GM21576 (cell line): Measurements from ENCODE around the gene ZNF552.
"Not testable (repeated sequence)": the region's sequence is repeated elsewhere in the genome, so short reads cannot be mapped to it uniquely, and the experiment has no call there.

Experiments used
- ATAC-seq: cut with Tn5 transposase; IDR thresholded peaks from one replicate; pipeline ENCODE4 v1.9.1; 2021; ENCODE audit warnings: mild to moderate bottlenecking, moderate library complexity; ENCODE audit not compliant: unreplicated experiment

The ZNF552 gene

DNA sequence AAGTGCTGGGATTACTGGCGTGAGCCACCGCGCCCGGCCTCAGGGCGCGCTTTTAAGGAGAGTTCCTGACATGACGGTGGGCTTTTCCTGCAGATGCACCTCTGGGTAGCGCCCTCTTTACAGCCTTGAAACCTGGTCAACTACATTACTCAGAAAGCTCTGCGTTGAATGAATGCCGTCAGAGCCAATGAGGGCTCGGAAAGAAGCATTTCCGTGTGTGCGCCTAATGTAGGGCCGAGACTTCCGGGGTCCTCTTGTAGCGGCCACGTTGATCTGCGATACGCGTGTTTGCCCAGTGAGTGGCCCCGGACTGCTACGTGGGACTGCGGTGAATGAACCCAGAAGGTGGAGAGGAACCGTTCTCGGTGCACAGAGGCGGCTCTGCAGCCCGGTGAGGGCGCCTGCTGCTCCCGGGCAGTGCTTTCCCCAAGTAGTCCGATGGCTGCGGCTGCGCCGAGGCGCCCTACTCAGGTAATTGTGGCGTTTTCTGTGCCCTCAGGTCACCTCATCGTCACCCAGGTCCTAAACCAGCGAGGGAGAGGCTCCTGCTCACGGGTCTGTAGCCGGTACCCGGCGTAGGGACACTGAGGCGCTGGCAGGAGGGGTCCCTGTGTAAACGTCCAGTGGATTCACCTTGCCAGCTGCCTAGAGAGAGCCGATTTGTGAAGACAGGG lies 4.9 kb upstream of the ZNF552 start:
- peak; percentile 86 for ATAC-seq

DNA sequence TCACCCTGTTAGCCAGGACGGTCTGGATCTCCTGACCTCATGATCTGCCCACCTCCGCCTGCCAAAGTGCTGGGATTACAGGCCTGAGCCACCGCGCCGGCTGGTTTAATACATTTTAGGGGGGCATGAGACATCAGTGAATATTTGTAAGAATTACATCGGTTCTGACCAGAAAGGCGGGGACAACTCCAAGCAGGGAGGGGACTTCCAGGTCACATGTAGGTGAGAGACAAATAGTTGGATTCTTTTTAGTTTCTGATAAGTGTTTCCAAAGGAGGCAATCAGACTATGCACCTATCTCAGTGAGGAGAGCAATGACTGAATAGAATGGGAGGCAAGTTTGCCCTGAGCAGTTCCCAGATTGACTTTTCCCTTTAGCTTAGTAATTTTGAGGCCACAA lies 3.7 kb upstream of the ZNF552 start:
- no peak for ATAC-seq

DNA sequence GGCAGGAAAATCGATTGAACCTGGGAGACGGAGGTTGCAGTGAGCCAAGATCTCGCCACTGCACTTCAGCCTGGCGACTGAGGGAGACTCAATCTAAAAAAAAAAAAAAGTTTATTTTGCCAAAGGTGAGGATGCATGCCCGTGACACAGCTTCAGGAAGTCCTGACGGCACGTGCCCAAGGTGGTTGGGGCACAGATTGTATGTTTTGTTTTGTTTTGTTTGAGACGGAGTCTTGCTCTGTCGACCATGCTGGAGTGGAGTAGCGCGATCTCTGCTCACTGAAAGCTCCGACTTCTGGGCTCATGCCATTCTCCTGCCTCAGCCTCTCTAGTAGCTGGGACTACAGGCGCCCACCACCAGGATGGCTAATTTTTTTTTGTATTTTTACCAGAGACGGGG lies 3.3 kb upstream of the ZNF552 start:
- ATAC-seq: no peak

DNA sequence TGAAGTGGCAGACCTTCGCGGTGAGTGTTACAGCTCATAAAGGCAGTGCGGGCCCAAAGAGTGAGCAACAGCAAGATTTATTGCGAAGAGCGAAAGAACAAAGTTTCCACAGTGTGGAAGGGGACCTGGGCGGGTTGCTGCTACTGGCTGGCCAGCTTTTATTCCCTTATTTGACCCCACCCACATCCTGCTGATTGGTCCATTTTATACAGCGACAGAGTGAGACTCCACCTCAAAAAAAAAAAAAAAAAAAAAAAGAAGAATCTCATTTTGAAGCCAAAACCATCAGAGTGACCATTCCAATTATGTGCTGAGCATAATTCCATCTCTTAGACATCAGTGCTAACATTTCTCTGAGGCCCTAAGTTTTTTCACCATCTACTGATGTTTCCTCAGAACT lies 1.9 kb upstream of the ZNF552 start:
- no peak for ATAC-seq

DNA sequence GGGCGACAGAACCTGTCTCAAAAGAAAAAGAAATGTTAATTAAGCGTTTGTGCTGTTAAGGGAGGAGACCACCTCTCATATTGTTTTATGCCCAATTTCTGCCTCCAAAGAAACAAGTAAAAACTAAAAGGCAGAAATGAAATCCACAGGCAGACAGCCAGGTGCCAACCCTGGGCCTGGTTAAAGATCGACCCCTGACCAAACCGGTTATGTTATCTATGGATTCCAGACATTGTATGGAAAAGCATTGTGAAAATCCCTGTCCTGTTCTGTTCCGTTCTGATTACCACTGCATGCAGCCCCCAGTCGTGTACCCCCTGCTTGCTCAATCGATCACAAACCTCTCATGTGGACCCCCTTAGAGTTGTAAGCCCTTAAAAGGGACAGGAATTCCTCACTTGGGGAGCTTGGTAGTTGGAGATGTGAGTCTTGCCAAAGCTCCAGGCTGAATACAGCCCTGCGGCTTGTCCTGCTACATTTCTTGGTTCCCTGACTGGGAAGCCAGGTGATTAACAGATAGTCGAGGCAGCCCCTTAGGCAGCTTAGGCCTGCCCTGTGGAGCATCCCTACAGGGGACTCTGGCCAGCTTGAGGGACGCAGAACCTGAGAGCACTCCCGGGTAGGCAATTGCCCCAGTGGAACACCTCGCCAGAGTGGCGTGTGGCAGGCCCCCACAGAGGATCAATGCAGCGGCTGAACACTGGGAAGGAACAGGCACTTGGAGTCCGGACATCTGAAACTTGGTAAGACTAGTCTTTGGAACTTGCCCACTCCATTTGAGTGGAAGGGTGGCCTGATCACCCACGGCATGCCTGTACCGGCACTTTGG lies 748 bp upstream of the ZNF552 start:
- no peak for ATAC-seq

DNA sequence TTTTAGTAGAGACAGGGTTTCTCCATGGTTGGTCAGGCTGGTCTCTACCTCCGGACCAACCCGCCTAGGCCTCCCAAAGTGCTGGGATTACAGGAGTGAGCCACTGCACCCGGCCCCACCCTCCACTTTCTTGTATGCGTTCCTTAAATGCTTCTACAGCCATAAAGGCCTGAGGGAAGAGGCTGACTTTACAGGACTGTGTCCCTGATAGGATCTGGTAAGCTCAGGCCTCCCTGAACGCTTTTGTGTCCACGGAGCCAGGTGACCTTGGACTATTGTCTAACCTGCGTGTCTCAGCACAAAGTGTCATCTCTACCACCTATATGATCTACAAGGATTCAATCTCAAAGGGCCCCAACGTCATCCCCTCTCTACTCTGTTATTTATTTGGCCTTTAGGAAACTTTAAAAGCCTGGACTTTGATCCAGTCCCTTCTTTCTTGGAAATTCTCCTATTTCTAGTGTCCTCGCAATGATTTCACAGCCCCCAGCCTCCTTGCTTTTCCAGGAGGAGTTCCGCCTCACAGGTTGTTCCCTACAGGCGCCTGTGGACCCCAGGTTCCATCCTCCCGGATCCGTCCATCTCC lies 701 bp downstream of the ZNF552 start:
- ATAC-seq: no peak

DNA sequence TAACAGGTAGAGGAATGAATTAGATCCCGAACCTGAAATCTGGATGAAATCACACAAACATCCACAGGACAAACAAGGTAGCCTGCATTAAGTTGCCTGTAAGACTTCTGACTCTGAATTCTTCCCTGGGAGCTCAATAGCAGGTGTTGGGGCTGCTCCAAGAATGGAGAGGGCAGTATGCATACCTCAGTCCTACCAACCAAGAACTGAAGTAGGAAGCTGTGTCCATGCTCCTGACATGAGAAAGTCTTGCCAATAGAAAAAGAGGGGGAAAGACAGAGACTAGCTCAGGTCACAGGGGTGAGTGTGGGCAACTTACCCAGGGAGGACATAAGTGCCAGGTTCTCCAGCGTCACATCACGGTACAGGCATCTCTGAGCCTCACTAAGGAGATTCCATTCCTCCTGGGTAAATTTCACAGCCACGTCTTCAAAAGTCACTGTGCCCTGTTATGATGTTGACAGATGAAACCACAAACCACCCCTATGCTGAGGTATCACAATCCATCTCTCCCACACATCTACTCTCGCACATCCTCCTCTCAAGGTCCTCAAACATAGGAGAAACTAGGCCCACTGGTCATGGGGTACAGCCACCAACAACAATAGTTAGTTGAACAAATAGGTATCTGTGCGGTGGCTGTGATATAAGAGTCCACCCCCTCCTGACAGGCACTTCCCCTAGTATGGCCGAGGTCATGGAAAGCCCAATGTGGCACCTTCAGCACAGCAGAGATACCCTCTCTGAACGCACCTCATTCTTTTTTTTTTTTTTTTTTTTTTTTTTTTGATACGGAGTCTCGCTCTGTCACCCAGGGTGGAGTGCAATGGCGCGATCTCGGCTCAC lies 1.5 kb downstream of the ZNF552 start:
- not testable (repeated sequence) for ATAC-seq

DNA sequence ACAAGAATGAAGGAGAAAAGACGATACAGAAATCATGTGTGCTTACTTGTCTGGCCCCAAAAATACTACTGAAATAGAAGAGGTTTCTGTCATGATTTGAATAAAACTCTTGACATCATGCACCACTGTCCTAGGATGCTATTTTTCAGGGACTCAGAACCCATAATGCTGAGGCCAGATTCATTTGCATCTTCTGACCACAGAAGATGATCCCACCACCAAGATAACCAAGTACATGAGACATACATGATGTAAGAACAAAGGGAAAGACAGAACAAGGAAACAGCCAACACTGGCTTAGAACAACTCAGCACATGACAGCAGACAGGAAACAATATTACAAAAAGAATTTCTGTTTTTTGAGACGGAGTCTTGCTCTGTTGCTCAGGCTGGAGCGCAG lies 2.5 kb downstream of the ZNF552 start:
- no peak for ATAC-seq

DNA sequence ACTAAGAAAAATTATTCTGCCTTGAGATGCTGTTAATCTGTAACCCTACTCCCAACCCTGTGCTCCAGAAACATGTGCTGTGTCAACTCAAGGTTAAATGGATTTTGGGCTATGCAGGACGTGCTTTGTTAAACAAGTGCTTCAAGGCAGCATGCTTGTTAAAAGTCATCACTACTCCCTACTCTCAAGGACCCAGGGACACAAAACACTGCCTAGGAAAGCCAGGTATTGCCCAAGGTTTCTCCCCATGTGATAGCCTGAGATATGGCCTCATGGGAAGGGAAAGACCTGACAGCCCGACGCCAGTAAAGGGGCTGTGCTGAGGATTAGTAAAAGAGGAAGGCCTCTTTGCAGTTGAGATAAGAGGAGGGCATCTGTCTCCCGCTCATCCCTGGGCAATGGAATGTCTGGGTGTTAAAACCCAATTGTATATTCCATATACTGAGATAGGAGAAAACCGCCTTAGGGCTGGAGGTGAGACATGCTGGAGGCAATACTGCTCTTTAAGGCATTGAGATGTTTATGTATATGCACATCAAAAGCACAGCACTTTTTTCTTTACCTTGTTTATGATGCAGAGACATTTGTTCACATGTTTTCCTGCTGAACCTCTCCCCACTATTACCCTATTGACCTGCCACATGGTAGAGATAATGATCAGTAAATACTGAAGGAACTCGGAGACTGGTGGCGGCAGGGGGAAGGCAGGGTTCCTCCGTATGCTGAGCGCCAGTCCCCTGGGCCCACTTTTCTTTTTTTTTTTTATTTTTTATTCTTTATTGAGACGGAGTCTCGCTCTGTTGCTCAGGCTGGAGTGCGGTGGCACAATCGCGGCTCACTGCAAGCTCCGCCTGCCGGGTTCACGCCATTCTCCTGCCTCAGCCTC lies 4.1 kb downstream of the ZNF552 start:
- not testable (repeated sequence) for ATAC-seq

DNA sequence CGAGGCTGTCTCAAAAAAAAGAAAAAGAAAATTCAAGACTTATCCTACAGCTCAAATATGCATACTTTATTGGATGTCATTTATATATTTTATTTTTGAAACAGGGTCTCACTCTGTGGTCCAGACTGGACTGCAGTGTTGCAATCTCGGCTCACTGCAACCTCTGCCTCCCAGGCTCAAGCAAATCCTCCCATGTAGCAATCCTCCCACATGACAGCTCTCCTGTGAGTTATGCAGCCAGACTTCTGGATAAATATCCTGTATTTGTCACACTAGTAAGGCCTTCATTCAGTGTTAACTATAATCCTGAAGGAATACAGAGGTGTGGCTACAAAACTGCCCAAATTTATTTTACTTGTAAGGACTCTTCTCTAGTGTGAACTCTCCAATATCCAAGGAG lies 7.2 kb downstream of the ZNF552 start:
- ATAC-seq: no peak

DNA sequence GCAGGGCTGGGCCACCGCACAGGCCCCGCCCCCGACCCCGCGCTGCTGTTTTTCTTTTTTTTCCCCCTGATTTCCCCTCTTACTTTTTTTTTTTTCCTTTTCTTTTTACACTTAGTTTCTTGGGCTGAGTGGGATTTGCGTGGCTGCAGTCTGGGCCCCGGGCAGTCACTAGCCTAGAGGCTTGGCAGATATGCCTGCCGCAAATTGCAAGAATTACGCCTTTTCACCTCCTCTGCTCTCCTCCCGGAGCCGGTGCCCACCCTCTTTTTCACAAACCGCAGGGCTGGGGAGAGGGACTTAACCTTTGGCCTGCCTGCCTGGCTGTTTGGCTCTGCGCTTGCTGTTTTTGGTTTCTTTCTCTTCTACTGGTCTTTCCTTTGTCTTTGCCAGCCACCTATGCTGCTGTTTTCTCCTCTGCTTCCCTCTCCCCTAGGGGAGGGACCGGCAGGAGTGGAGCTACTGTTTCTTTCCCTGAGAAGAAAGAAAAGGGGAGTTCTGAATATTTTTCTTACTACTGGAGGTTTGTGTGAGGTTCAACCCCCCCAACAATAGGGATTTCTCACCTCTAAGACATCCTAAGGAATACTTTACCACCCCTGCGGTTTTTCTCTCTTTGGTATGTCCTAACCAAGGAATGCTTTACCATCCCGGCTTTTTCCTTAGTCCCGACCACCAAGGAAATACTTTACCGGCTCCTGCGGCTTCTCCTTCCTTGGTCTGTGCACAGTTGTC lies 11.0 kb downstream of the ZNF552 start:
- no peak for ATAC-seq

DNA sequence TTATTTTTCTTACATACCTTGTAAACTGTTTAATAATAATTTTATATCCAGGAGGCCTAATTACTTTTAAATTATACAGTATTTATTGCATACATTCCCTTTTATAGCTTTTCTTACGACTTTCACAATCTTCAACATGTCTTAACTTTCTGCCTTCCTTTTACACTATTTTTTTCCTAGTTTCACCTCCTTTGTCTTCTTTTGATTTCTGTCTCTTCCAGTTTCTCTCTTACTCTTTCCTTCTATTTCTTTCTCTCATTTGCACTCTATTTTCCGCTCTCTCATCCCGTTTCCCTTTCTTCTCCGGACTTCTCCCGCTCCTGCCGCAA lies 11.5 kb downstream of the ZNF552 start:
- ATAC-seq: no peak

DNA sequence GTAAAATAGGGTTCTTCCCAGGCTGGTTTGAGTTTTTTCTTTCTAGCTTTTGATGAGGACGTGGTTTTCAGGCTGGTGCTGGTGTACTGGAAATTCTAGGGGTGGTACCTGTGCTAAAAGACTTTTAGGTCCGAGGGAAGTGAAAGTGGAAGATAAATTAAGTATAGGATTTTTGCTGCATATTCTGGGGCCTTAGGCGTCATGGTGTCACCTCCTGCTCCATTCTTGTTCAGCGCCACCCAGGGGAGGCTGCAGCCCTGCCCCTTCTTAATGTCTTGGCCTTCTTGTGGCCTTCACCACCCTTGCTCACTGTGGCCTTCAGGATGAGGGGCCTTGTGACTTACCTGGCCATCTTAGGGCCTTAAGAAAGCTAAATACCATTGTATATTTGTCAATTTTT lies 12.4 kb downstream of the ZNF552 start:
- ATAC-seq: no peak

DNA sequence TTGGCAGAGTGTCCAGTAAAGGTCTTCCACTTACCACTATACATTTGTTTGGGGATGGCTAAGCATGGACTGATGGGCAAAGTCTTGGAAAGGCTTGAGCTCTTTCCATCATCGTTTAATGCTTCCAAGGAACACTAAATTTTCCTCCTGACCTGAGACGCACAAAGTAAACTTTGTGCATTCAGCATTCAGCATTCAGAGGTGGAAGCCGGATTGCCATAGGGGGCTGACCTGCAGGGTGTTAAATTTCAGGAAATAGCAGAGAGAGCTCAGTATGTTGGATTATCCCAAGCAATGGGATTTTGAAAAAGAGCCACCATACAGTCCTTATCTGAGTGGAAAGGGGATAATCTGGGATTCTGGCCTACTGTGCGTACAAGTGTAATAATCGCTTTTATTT lies 14.0 kb downstream of the ZNF552 start:
- ATAC-seq: no peak

DNA sequence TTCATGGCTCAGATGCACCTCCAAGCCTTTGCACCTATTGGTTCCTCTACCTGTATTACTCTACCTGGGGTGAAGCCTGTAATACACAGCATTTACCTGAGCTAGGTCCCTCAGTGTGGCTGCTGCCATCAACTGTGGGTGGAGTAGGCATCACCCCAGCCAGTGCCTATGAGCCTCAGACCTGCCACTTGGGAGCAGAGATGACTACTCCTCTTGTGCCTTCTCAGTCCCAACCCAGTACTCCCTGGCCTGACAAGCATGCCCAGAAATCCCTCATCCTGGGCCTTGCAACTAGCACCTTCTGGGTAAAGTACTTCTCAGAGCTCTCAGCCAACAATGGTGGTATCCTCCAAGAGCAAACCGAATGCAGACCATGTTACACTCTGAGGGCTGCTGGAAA lies 18.1 kb downstream of the ZNF552 start:
- ATAC-seq: not testable (repeated sequence)

DNA sequence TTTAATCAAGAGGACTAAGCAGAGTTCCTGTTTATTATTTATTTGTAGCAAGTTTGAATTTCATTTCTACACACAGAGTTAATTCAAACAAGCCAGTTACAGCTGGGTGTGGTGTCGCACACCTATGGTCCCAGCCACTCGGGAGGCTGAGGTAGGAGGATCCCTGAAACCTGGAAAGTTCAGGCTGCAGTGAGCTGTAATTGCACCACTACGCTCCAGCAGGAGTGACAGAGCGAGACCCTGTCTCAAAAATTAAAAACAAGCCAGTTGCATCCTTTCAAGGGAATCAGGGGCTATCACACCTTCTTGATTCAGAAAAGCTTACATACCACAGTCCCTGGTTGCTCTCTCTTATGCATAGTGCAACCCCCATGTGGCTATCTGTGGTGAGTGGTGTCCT lies 25.4 kb downstream of the ZNF552 start:
- no peak for ATAC-seq

DNA sequence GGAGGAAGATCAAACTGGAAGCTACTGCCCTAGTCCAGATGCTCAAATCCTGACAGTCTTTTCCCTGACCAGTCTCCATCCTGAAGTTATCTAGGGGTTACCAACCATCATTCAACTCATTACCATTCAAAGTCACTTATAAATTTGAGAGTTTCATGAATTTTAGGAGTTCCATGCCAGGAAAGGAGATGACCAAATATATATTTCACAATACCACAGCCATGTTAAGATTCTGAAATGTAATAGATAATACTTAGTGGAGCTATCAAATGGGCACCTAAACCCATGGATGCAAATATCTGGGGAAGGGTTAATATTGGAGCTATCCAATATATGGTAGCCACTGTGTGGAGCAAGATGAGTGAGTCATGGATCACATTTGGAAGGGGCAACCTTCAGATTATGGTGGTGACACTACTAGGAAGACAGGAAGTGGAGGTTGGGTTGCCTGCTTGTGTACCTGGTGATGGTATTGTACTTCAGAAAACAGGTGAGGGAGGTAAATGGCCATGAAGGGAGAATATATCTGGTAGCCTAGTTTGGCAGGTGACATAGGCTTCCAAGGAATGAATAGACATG lies 26.5 kb downstream of the ZNF552 start:
- ATAC-seq: no peak

DNA sequence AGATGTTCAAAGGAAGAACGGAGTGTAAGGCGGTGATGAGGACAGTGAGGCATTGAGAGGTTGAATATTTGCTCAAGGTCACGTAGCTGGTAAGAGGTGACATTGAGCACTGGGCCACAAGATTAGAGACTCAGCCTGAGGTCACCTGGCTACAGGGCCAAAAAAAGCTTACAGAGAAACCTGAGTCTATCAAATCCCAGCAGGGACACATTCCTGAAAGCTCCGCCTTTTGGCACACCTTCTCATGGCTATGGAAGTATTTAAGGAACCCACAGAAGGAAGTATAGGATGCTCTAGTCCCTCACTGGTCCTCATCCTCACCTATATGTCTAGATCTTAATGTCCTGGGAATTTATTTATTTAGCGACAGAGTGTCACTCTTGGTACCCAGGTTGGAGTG lies 27.8 kb downstream of the ZNF552 start:
- no peak for ATAC-seq

DNA sequence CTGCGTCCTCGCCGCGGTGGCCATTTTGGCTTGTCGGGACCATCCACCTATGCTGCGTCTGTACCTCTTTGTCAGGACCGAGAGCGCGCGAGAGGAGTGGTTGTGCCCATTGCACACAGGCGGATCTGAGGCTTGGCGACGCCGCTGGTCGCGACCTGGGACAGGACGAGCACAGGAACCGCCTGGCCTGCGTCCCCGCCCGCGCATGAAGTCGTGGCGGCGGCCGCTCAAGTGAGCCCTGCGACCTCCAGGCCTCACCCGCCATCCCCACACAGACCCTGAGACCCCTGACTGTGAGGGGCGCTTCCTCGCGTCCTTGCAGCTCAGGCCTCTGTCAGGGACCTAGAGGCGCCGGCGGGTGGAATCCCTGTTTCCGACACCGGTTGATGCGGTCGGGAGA lies 28.4 kb downstream of the ZNF552 start:
- no peak for ATAC-seq
